ENCODE data around the gene KRTAP3-2. TPM values are rescaled to one million over a fixed set of nuclear protein-coding genes. Genes with fewer than 3 reads are reported as not detected.

Gene KRTAP3-2
- not detected in 2 replicates for total RNA-seq

DNA sequence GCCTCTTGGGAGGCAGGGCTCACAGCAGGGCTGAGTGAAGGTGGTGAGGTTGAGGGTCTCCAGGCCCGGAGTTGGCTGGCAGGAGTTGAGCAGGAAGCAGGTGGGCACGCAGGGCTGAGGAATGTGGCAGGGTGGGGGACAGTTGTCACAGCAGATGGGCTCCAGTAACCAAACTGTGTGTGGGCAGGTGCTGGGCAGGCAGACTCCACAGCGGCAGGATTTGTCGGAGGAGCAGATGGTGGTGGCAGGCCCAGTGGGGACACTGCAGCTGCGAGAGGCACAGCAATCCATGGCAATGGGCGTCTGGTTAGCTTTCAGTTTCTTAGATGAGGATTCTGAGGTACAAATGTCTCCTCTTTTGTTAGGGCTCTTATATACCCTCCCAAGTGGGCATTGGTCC, at the start of gene KRTAP3-2:
TSS of gene KRTAP3-2 (minus strand) at position 344 of the 400 bp plus-strand sequence. CDS start at position 291, 53 bp downstream.

DNA sequence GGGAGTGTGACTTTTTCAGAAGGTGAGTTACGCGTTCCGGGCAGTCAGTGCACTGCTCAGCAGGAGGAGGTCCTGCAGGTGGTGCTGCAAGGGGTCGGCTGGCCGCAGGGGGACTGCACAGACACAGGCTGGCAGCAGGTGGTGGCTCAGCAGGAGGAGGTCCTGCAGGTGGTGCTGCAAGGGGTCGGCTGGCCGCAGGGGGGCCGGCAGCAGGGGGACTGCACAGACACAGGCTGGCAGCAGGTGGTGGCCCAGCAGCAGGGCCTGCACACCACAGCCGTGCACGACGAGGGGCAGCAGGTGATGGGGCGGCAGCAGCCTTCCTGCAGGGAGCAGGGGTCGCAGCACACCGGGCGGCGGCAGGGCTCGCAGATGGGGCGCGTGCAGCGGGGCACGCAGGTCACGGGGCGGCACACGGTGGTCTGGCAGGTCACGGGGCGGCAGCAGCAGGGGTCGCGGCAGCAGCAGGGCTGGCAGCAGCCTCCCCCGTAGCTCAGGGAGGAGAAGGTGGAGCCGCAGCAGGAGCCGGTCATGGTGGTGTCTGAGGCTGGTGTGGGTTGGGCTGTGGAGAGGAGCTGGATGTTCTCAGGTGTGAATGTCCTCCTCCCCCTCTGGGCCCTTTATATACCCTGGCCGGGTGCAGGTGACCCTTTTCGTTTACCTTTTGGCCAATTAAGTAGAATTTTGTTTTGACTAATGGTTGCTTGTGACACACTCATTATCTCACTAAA, 47.2 kb upstream of the KRTAP3-2 start, which contains the start of gene KRTAP2-1:
TSS of gene KRTAP2-1 (minus strand) at position 582 of the 731 bp plus-strand sequence. CDS start at position 533, 49 bp downstream.

DNA sequence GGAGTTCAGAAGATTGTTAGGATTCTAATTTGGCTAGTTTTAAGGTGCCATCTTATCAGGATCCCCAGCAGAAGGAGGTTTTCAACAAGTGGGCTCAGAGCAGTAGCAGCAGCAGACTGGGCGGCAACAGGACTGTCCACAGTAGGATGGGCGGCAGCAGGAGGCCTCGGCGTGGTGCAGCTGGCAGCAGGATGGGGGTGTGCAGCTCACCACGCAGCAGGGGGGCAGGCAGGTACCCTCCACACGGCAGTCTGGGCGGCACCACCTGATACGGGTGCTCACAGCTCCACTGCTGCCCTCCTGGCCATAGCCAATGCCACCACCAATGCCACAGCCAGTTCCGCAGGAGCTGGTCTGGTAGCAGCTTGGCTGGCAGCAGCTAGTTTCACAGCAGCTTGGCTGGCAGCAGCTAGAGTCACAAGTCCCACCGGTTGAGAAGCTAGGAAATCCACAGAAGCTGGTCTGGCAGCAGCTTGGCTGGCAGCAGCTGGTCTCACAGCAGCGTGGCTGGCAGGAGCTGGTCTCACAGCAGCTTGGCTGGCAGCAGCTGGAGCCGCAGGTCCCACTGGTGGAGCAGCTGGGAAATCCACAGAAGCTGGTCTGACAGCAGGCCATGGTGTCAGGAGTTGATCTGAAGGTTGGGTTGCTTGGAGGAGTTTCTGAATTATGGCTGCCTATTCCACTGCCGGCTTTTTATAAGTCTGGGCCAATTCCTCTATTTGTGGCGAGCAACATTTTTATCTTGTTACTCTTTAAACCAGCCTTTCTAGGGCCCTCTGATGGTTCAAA, 41.3 kb upstream of the KRTAP3-2 start, which contains the start of gene KRTAP1-1:
TSS of gene KRTAP1-1 (minus strand) at position 668 of the 789 bp plus-strand sequence. CDS start at position 615, 53 bp downstream.

DNA sequence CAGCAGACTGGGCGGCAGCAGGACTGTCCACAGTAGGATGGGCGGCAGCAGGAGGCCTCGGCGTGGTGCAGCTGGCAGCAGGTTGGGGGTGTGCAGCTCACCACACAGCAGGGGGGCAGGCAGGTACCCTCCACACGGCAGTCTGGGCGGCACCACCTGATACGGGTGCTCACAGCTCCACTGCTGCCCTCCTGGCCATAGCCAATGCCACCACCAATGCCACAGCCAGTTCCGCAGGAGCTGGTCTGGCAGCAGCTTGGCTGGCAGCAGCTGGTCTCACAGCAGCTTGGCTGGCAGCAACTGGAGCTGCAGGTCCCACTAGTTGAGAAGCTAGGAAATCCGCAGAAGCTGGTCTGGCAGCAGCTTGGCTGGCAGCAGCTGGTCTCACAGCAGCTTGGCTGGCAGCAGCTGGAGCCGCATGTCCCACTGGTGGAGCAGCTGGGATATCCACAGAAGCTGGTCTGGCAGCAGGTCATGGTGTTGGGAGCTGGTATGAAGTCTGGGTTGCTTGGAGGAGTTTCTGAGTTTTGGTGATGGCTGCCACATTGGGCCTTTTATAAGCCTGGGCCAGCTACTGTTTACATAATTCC, 34.7 kb upstream of the KRTAP3-2 start, which contains the start of gene KRTAP1-3:
TSS of gene KRTAP1-3 (minus strand) at position 529 of the 590 bp plus-strand sequence. CDS start at position 476, 53 bp downstream.

DNA sequence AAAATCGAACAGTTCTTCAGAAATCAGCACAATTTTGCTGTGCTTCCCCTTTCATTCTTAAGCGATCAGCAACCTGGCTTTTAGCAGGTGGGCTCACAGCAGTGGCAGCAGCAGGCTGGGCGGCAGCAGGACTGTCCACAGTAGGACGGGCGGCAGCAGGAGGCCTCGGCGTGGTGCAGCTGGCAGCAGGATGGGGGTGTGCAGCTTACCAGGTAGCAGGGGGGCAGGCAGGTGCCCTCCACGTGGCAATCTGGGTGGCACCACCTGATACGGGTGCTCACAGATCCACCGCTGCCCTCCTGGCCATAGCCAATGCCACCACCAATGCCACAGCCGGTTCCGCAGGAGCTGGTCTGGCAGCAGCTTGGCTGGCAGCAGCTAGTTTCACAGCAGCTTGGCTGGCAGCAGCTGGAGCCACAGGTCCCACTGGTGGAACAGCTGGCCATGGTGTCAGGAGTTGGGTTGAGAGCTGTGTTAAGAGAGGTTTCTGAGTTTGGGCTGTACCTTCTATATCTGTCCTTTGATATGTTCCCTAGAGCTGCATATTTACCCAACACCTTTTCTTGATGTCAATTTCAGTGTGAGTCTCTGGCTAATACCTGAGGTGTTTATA, 30.0 kb upstream of the KRTAP3-2 start, which contains the start of gene KRTAP1-4:
TSS of gene KRTAP1-4 (minus strand) at position 563 of the 613 bp plus-strand sequence. CDS start at position 446, 117 bp downstream.

DNA sequence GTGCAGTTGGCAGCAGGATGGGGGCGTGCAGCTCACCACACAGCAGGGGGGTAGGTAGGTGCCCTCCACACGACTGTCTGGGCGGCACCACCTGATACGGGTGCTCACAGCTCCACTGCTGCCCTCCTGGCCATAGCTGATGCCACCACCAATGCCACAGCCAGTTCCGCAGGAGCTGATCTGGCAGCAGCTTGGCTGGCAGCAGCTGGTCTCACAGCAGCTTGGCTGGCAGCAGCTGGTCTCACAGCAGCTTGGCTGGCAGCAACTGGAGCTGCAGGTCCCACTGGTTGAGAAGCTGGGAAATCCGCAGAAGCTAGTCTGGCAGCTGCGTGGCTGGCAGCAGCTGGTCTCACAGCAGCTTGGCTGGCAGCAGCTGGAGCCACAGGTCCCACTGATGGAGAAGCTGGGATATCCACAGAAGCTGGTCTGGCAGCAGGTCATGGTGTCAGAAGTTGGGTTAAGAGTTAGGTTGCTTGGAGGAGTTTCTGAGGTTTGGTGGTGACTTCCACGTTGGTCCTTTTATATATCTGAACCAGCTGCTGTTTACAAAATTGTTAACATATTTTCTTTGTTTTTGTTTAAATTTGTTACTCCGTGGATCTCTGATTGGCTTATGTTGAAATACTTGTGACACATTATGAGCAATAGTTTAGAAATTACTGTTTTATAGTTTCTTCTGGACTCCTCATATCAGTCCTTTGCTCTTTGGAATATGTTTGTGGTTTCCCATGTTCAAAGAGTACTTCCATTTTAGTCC, 27.2 kb upstream of the KRTAP3-2 start, which contains the start of gene KRTAP1-5:
TSS of gene KRTAP1-5 (minus strand) at position 494 of the 757 bp plus-strand sequence. CDS start at position 441, 53 bp downstream.

DNA sequence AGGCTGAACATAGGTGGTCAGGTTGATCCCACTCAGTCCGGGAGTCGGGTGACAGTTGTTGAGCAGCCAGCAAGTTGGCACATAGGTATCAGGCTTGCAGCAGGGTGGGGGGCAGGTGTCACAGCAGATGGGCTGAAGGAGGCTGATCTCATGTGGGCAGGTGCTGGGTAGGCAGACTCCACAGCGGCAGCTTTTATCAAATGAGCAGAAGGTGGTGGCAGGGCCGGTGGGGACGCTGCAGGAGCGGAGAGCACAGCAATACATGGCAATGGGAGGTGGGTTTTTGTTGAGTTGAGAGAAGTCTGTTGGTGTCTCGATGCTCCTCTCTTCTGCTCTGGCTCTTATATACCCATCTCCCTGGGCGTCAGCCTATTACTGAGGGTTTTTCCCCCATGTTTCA, 9.1 kb upstream of the KRTAP3-2 start, which contains the start of gene KRTAP3-1:
TSS of gene KRTAP3-1 (minus strand) at position 318 of the 400 bp plus-strand sequence. CDS start at position 264, 54 bp downstream.

DNA sequence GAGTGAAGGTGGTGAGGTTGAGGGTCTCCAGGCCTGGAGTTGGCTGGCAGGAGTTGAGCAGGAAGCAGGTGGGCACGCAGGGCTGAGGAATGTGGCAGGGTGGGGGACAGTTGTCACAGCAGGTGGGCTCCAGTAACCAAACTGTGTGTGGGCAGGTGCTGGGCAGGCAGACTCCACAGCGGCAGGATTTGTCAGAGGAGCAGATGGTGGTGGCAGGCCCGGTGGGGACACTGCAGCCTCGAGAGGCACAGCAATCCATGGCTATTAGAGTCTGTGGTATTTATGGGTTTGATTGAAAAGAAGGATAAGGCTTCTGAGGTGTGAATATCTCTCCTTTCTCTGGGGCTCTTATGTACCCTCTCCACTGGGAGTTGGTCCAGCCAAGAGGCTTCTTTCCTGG, 5.9 kb downstream of the KRTAP3-2 start, which contains the start of gene KRTAP3-3:
TSS of gene KRTAP3-3 (minus strand) at position 326 of the 400 bp plus-strand sequence. CDS start at position 259, 67 bp downstream.

DNA sequence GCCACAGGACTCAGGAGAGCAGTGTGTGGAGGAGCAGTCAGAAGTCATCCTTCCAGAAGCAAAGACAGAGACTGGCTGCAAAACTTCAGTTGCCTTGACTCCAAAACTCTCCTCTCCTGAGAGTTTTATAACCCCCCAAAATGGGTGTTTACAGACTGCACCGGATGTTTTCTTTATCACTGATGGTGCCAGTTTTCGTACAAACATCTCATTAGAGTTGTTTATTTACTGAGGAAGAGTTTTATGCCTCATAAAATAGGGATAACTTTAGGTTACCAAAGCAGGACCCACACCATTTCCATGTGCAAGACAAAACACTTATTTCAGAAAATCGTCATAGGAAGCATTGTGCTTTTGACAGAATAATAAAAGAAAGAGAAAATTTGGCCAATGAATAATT, 15.5 kb downstream of the KRTAP3-2 start, which contains the start of gene KRT40:
TSS of gene KRT40 (minus strand) at position 101 of the 400 bp plus-strand sequence. CDS start at position 48, 53 bp downstream.

DNA sequence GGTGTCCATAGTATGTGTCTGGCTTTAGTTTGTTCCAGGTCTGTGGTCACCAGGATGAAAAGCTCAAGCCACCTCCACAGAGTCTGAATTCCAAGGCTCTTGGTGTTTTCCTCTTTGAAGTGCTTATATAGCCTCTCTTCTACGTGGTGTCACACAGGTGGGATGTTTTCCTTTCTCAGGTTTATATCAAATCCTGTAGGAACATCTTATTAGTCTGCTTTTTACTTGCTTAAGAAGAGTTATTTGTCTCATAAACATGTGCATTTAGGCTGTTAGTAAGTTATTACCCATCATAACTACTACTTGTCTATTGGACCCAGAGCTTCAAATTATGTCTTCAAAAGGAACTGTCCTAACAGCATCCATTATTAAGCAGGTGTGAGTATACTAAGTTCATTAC, 32.9 kb downstream of the KRTAP3-2 start, which contains the start of gene KRT39:
TSS of gene KRT39 (minus strand) at position 101 of the 400 bp plus-strand sequence. CDS start at position 9, 92 bp downstream.

Other genes starting within 250 kb of the KRTAP3-2 start
- gene KRT25, start 244.6 kb downstream of the KRTAP3-2 start, total RNA-seq, result not detected in 2 replicates
- not detected in 2 replicates for gene KRT26, start 227.7 kb downstream of the KRTAP3-2 start, total RNA-seq
- not detected in 2 replicates for gene KRT27, start 217.4 kb downstream of the KRTAP3-2 start, total RNA-seq
- gene KRT28, start 199.9 kb downstream of the KRTAP3-2 start, total RNA-seq, result not detected in 2 replicates
- 21.9 and 23.3 TPM in 2 replicates for gene KRT10, start 177.3 kb downstream of the KRTAP3-2 start, total RNA-seq
- gene KRT12, start 132.7 kb downstream of the KRTAP3-2 start, total RNA-seq, result not detected in 2 replicates
- not detected in 2 replicates for gene KRT20, start 114.7 kb downstream of the KRTAP3-2 start, total RNA-seq
- not detected in 2 replicates for gene KRT23, start 62.3 kb downstream of the KRTAP3-2 start, total RNA-seq
- not detected in 2 replicates for gene KRT39, start 33.0 kb downstream of the KRTAP3-2 start, total RNA-seq
- not detected in 2 replicates for gene KRT40, start 15.6 kb downstream of the KRTAP3-2 start, total RNA-seq
- gene KRTAP3-3, start 5.7 kb downstream of the KRTAP3-2 start, total RNA-seq, result not detected in 2 replicates
- gene KRTAP3-1, start 9.2 kb upstream of the KRTAP3-2 start, total RNA-seq, result not detected in 2 replicates
- gene KRTAP1-5, start 27.3 kb upstream of the KRTAP3-2 start, total RNA-seq, result not detected in 2 replicates
- gene KRTAP1-4, start 30.3 kb upstream of the KRTAP3-2 start, total RNA-seq, result not detected in 2 replicates
- gene KRTAP1-3, start 35.0 kb upstream of the KRTAP3-2 start, total RNA-seq, result not detected in 2 replicates
- gene KRTAP1-1, start 41.5 kb upstream of the KRTAP3-2 start, total RNA-seq, result not detected in 2 replicates
- gene KRTAP2-1, start 47.4 kb upstream of the KRTAP3-2 start, total RNA-seq, result not detected in 2 replicates
- gene KRTAP2-2, start 55.3 kb upstream of the KRTAP3-2 start, total RNA-seq, result not detected in 2 replicates
- gene KRTAP2-3, start 60.2 kb upstream of the KRTAP3-2 start, total RNA-seq, result not detected in 2 replicates
- not detected in 2 replicates for gene KRTAP2-4, start 66.0 kb upstream of the KRTAP3-2 start, total RNA-seq
- not detected in 2 replicates for gene KRTAP4-7, start 84.2 kb upstream of the KRTAP3-2 start, total RNA-seq
- not detected in 2 replicates for gene KRTAP4-8, start 98.2 kb upstream of the KRTAP3-2 start, total RNA-seq
- not detected in 2 replicates for gene KRTAP4-16, start 102.3 kb upstream of the KRTAP3-2 start, total RNA-seq
- not detected in 2 replicates for gene KRTAP4-9, start 105.5 kb upstream of the KRTAP3-2 start, total RNA-seq
- gene KRTAP4-11, start 118.5 kb upstream of the KRTAP3-2 start, total RNA-seq, result not detected in 2 replicates
- gene KRTAP4-12, start 124.3 kb upstream of the KRTAP3-2 start, total RNA-seq, result not detected in 2 replicates
- not detected in 2 replicates for gene KRTAP4-6, start 140.6 kb upstream of the KRTAP3-2 start, total RNA-seq
- not detected in 2 replicates for gene KRTAP4-5, start 149.9 kb upstream of the KRTAP3-2 start, total RNA-seq
- not detected in 2 replicates for gene KRTAP4-4, start 160.8 kb upstream of the KRTAP3-2 start, total RNA-seq
- gene KRTAP4-3, start 168.3 kb upstream of the KRTAP3-2 start, total RNA-seq, result not detected in 2 replicates
- gene KRTAP4-2, start 178.3 kb upstream of the KRTAP3-2 start, total RNA-seq, result not detected in 2 replicates
- gene KRTAP4-1, start 185.0 kb upstream of the KRTAP3-2 start, total RNA-seq, result not detected in 2 replicates
- not detected in 2 replicates for gene KRTAP9-1, start 190.0 kb upstream of the KRTAP3-2 start, total RNA-seq
- gene KRTAP9-2, start 226.7 kb upstream of the KRTAP3-2 start, total RNA-seq, result not detected in 2 replicates
- not detected in 2 replicates for gene KRTAP9-3, start 232.5 kb upstream of the KRTAP3-2 start, total RNA-seq
- gene KRTAP9-8, start 238.1 kb upstream of the KRTAP3-2 start, total RNA-seq, result not detected in 2 replicates
- gene KRTAP9-4, start 249.8 kb upstream of the KRTAP3-2 start, total RNA-seq, result not detected in 2 replicates